Osteoblast (primary cell): ENCODE results near the gene ASXL3. TPM values are rescaled to one million over a fixed set of nuclear protein-coding genes. Genes with fewer than 3 reads are reported as not detected.

Experiments
- DNase-seq: peaks from one replicate; pipeline ENCODE4 v3.0.0; 2011; ENCODE audit warnings: low spot score, mixed read lengths; ENCODE audit not compliant: insufficient read length; ENCODE audit errors: missing footprints
- H2AFZ ChIP-seq: 2 replicates; pipeline ENCODE4 v1.6.0; 2011; ENCODE audit warnings: mild to moderate bottlenecking, low read length
- H3K27ac ChIP-seq: 2 replicates; pipeline ENCODE4 v1.5.1; 2011; ENCODE audit warnings: mild to moderate bottlenecking, low read depth, low read length, moderate library complexity
- H3K27me3 ChIP-seq: 2 replicates; pipeline ENCODE4 v1.6.0; 2012; ENCODE audit warnings: mild to moderate bottlenecking, control low read depth, inconsistent platforms, low read length, moderate library complexity; ENCODE audit not compliant: insufficient read depth
- H3K36me3 ChIP-seq: 2 replicates; pipeline ENCODE4 v1.5.1; 2011; ENCODE audit warnings: mild to moderate bottlenecking, low read length, control low read depth, moderate library complexity; ENCODE audit not compliant: insufficient read depth
- H3K4me1 ChIP-seq: 2 replicates; pipeline ENCODE4 v1.5.1; 2011; ENCODE audit warnings: mild to moderate bottlenecking, low read length, control low read depth, moderate library complexity; ENCODE audit not compliant: insufficient read depth
- H3K4me2 ChIP-seq: 2 replicates; pipeline ENCODE4 v1.6.0; 2011; ENCODE audit warnings: mild to moderate bottlenecking, low read length; ENCODE audit not compliant: insufficient read depth
- H3K4me3 ChIP-seq: fragments of 200-600 bp; sonication (generic); 3 replicates; pipeline ENCODE4 v1.5.1; 2012; ENCODE audit warnings: mild to moderate bottlenecking, low read length, inconsistent platforms; ENCODE audit not compliant: insufficient read depth
- H3K79me2 ChIP-seq: 2 replicates; pipeline ENCODE4 v1.6.0; 2012; ENCODE audit warnings: mild to moderate bottlenecking, low read length, control low read depth, inconsistent platforms; ENCODE audit not compliant: insufficient read depth
- H3K9me3 ChIP-seq: 2 replicates; pipeline ENCODE4 v1.5.1; 2011; ENCODE audit warnings: low read depth, low read length, control low read depth
- H4K20me1 ChIP-seq: 2 replicates; pipeline ENCODE4 v1.6.0; 2012; ENCODE audit warnings: mild to moderate bottlenecking, low read length, control low read depth; ENCODE audit not compliant: insufficient read depth
- total RNA-seq: library from RNA; depleted of rRNA; stranded (reverse); fragments of >200 nt; gene quantifications from 2 replicates; pipeline ENCODE4 v1.2.3, GENCODE V29; 2012
- TF ChIP-seq, protein P1 (sequence below): IDR thresholded peaks from 2 replicates; pipeline ENCODE4 v1.5.1; 2011; ENCODE audit warnings: mild to moderate bottlenecking, low read depth, low read length, moderate library complexity; ENCODE audit errors: extremely low read depth

The ASXL3 gene
- total RNA-seq, 1 donor, result not detected

DNA sequence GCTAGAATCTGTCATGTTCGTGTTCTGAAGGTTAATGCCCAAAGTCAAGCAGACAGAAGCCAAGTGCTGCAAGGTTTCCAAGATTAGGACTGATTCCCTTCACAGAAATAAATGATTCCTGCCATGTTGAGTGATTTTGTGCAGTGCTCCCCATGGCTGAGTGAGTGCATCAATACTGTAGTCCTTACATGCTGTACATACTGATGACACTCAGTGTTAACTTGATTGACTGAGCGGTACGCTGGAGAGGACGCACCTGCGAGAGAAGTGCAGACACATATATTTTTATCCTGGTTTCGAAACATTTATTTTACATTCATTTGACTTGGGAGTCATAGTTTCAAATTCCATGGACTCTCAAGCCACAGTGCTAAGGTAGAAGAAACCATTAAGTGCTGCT lies 92.0 kb downstream of the ASXL3 start:
- no peak overlapping the region for H3K4me3 ChIP-seq

GRCh38 chr18:33673689-33674088 lies 95.7 kb downstream of the ASXL3 start:
- Histone ChIP-seq H3K36me3 (no peaks in the 10 kb centered on the region), H3K4me3 (no peak overlapping the region), H3K9me3 (no peaks in the 10 kb centered on the region), H2AFZ (no peak overlapping the region), H3K27ac (no peak overlapping the region), H3K4me1 (no peaks in the 10 kb centered on the region), H3K79me2 (no peaks in the 10 kb centered on the region), H3K27me3 (no peaks in the 10 kb centered on the region), H3K4me2 (no peak overlapping the region), H4K20me1 (no peaks in the 10 kb centered on the region)
- TF ChIP-seq, protein P1, sequence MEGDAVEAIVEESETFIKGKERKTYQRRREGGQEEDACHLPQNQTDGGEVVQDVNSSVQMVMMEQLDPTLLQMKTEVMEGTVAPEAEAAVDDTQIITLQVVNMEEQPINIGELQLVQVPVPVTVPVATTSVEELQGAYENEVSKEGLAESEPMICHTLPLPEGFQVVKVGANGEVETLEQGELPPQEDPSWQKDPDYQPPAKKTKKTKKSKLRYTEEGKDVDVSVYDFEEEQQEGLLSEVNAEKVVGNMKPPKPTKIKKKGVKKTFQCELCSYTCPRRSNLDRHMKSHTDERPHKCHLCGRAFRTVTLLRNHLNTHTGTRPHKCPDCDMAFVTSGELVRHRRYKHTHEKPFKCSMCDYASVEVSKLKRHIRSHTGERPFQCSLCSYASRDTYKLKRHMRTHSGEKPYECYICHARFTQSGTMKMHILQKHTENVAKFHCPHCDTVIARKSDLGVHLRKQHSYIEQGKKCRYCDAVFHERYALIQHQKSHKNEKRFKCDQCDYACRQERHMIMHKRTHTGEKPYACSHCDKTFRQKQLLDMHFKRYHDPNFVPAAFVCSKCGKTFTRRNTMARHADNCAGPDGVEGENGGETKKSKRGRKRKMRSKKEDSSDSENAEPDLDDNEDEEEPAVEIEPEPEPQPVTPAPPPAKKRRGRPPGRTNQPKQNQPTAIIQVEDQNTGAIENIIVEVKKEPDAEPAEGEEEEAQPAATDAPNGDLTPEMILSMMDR, result no peak
- no peak for DNase-seq

More for the DNA sequence above, 92.0 kb downstream of the ASXL3 start:
- no peak overlapping the region for H3K4me2 ChIP-seq
- TF ChIP-seq, protein P1, result no peak
- no peaks in the 10 kb centered on the region for H3K9me3 ChIP-seq
- no peaks in the 10 kb centered on the region for H3K79me2 ChIP-seq
- no peaks in the 10 kb centered on the region for H3K27me3 ChIP-seq
- H3K36me3 ChIP-seq, result no peaks in the 10 kb centered on the region
- H4K20me1 ChIP-seq, result no peaks in the 10 kb centered on the region
- DNase-seq, result no peak
- no peaks in the 10 kb centered on the region for H3K4me1 ChIP-seq
- H3K27ac ChIP-seq, result no peak overlapping the region
- H2AFZ ChIP-seq, result no peak overlapping the region

DNA sequence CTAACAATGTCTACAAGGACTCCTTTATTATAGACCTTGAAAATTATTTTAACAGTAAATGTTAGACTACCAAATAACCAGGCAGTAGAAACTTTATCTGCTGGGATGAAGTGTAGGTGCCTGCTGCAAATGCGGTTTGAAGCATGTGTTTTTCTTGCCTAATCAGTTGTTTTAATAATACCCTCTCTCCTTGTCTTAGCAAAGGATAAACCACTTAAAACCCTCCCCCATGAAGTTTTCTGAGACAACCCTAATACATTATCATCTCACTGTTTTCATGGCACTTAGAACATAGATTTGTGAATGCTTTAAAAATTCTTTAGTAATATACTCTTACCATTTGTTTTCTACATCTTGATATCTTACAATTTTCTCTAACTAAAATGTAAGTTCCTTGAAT lies 98.6 kb downstream of the ASXL3 start:
- Histone ChIP-seq H3K79me2 (no peaks in the 10 kb centered on the region), H4K20me1 (no peaks in the 10 kb centered on the region), H3K4me2 (no peak overlapping the region), H3K36me3 (no peaks in the 10 kb centered on the region), H2AFZ (no peak overlapping the region), H3K27ac (no peak overlapping the region), H3K4me3 (no peak overlapping the region), H3K4me1 (no peaks in the 10 kb centered on the region), H3K9me3 (no peaks in the 10 kb centered on the region), H3K27me3 (no peaks in the 10 kb centered on the region)
- DNase-seq, result no peak
- TF ChIP-seq, protein P1, result no peak

GRCh38 chr18:33677891-33678290 lies 99.9 kb downstream of the ASXL3 start:
- no peak overlapping the region for H3K4me3 ChIP-seq
- no peak overlapping the region for H2AFZ ChIP-seq
- no peaks in the 10 kb centered on the region for H4K20me1 ChIP-seq
- no peaks in the 10 kb centered on the region for H3K27me3 ChIP-seq
- H3K36me3 ChIP-seq, result no peaks in the 10 kb centered on the region
- TF ChIP-seq, protein P1, result no peak
- no peaks in the 10 kb centered on the region for H3K79me2 ChIP-seq
- H3K9me3 ChIP-seq, result no peaks in the 10 kb centered on the region
- no peaks in the 10 kb centered on the region for H3K4me1 ChIP-seq
- H3K4me2 ChIP-seq, result no peak overlapping the region
- DNase-seq, result no peak
- H3K27ac ChIP-seq, result no peak overlapping the region
